ENCODE results near the gene PLAAT3.
"Not testable (repeated sequence)": the region's sequence is repeated elsewhere in the genome, so short reads cannot be mapped to it uniquely, and the experiment has no call there.

Gene PLAAT3

GRCh38 chr11:63614136-63614671 lies at the start of gene PLAAT3:
PLAAT3 (minus strand) TSS chr11:63614433; CDS start chr11:63614014, 419 bp downstream.
- Mint-ChIP-seq H3K4me1 (peaks cover 35% of the 10 kb centered on the region), H3K27ac (peak within 1 kb of the TSS; percentile 72 to 74), H3K9me3 (no peaks in the 10 kb centered on the region), H3K4me3 (peak within 1 kb of the TSS; percentile 87 to 94), H3K27me3 (no peaks in the 10 kb centered on the region)
- DNase-seq = peak; percentile 45 to 52
- peak; percentile 81 for ATAC-seq

DNA sequence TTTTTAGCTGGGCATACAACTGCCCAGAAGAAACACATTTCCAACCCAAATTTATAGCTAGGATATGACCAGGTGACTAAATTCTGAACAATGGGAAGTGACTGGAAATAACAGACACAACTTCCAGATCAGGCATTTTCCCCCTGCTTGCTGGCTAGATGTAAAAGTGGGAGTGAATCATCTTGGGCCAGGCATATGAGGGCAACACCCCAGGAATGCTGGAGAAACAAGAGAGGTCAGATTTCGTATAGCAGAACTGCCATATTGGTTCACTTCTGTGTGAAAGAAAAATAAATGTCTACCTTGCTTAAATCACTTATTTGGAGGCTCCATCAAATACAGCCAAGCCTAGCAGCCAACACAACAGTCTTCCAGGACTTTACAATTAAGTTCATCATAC lies 49.6 kb upstream of the PLAAT3 start:
- H3K4me3 Mint-ChIP-seq = no peak overlapping the region
- no peak overlapping the region for H3K27ac Mint-ChIP-seq
- H3K4me1 Mint-ChIP-seq = peaks cover 36% of the 10 kb centered on the region
- DNase-seq = no peak
- H3K27me3 Mint-ChIP-seq = no peaks in the 10 kb centered on the region
- no peak for ATAC-seq
- H3K9me3 Mint-ChIP-seq = no peaks in the 10 kb centered on the region

- Mint-ChIP-seq H3K27me3 (no peaks in the 10 kb centered on the region), H3K9me3 (no peaks in the 10 kb centered on the region), H3K4me1 (peaks cover 21% of the 10 kb centered on the region), H3K4me3 (no peak overlapping the region), H3K27ac (no peak overlapping the region)
- DNase-seq = no peak
- no peak for ATAC-seq
Observed at GRCh38 chr11:63660972-63661371, 46.7 kb upstream of the PLAAT3 start.

DNA sequence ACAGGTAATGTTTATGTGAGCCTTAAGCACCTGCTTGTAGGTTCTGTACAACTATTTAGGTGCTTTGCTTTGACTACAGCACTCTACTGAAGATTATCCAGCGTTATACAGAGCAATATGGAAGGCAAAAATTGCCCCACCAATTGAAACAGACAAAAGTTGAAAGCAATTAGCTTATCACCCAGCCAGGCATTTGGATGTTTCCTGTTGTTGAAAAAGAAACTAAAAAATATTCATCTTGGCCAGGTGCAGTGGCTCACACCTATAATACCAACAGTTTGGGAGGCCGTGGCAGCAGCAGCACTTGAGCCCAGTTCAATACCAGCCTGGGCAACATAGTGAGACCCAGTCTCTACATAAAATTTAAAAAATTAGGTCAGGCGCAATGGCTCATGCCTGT lies 38.4 kb upstream of the PLAAT3 start:
- Mint-ChIP-seq H3K27ac (no peak overlapping the region), H3K9me3 (no peaks in the 10 kb centered on the region), H3K4me3 (no peak overlapping the region), H3K4me1 (peaks cover 7% of the 10 kb centered on the region), H3K27me3 (no peaks in the 10 kb centered on the region)
- ATAC-seq = no peak
- no peak for DNase-seq

DNA sequence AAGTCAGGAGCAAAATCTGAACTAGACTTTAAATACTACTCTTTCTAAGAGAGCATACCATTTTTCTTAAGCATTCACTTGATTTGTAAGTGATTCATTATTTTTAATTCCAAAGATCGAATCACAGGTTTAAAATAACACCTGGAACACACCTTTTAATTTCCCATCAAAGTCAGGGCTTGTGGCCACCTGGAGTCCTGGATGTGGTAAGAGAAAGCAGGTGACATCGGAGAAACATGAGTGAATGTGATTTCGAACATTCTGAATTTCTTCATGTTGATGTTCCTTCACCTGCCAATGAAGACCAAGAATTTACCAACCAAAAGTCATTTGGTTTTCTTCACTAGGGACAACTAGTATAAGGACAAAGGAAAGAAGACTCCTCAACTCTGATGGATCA lies 29.0 kb upstream of the PLAAT3 start:
- Mint-ChIP-seq H3K4me1 (no peaks in the 10 kb centered on the region), H3K9me3 (no peaks in the 10 kb centered on the region), H3K4me3 (no peak overlapping the region), H3K27me3 (no peaks in the 10 kb centered on the region), H3K27ac (no peak overlapping the region)
- DNase-seq (no peak), ATAC-seq (no peak)

DNA sequence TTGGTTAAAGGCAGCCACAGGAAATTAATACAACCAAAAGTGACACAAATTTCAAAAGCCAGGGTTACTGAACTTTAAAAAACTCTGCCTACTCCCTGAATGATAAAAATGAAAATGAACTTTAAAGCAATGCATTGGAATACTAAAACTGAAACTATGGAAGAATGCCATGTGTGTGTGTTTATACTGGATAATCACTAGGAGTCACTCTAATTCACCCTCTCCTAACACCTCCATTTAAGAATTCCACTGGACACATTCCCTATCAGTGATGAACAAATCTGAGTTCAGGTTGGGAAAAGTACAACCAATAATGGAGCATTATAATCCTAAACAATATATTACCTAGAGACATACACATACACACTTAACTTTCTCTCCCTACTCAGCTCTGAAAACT lies 27.5 kb upstream of the PLAAT3 start:
- Mint-ChIP-seq H3K9me3 (no peaks in the 10 kb centered on the region), H3K27ac (peak overlapping the region in 1 of 2 donors; percentile 44)

DNA sequence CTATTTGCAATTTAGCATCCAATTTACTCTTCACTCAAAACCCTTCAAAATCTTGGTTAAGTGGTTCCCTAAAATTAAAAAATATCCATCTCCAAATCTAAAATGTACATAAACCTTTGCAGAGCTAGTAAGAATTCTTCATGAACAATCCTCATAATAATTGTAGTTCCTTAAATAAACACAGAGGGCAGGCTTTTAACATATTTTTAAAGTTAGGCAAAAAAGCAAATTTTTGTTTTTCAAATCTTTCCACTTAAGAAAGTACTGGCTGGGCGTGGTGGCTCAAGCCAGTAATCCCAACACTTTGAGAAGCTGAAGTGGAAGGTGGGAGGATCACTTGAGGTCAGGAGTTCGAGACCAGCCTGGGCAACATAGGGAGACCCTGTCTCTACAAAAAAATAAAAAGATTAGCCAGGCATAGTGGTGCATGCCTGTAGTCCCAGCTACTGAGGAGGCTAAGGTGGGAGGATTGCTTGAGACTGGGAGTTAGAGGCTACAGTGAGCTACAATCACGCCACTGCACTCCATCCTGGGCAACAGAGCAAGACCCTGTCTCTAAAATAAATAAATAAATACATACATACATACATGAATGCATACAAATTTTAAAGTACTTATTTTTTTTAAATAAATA lies 25.1 kb upstream of the PLAAT3 start:
- Mint-ChIP-seq H3K9me3 (no peaks in the 10 kb centered on the region), H3K4me1 (no peaks in the 10 kb centered on the region), H3K4me3 (no peak overlapping the region), H3K27ac (no peak overlapping the region), H3K27me3 (no peaks in the 10 kb centered on the region)
- ATAC-seq (no peak), DNase-seq (no peak)

More for the DNA sequence above, 27.5 kb upstream of the PLAAT3 start:
- Mint-ChIP-seq H3K27me3 (no peaks in the 10 kb centered on the region), H3K4me1 (no peaks in the 10 kb centered on the region), H3K4me3 (no peak overlapping the region)
- DNase-seq = no peak
- no peak for ATAC-seq

- not testable (repeated sequence) for ATAC-seq, H3K4me1 Mint-ChIP-seq, H3K4me3 Mint-ChIP-seq, DNase-seq, H3K9me3 Mint-ChIP-seq, H3K27ac Mint-ChIP-seq, H3K27me3 Mint-ChIP-seq
Observed at GRCh38 chr11:63638436-63638835, 24.2 kb upstream of the PLAAT3 start.

- DNase-seq (peak; percentile 50 to 63), ATAC-seq (peak; percentile 56)
- no peaks in the 10 kb centered on the region for H3K27me3 Mint-ChIP-seq
- peaks cover 9% of the 10 kb centered on the region for H3K4me1 Mint-ChIP-seq
- H3K9me3 Mint-ChIP-seq = no peaks in the 10 kb centered on the region
- H3K27ac Mint-ChIP-seq = no peak overlapping the region
- no peak overlapping the region for H3K4me3 Mint-ChIP-seq
Observed at GRCh38 chr11:63635762-63636465, 21.7 kb upstream of the PLAAT3 start.

DNA sequence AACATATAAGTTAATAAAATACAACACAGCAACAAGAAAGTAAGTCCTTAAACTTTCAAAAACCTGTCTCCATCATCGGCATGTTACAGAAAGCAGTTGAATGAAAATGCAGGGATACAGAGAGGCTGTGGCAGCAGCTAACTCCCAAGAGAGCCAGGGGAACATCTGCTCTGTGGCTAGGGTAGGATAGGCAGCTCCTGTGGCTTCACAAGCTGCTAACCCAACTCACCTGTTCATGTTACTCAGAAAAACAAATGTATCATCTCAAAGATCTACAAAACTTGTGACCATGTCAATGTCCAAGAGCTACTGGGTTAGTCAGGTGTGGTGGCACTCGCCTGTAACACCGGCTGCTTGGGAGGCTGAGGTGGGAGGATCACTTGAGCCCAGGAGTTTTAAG lies 15.2 kb upstream of the PLAAT3 start:
- ATAC-seq (no peak), DNase-seq (no peak)
- Mint-ChIP-seq H3K27me3 (no peaks in the 10 kb centered on the region), H3K27ac (no peak overlapping the region), H3K4me3 (no peak overlapping the region), H3K9me3 (no peaks in the 10 kb centered on the region), H3K4me1 (peaks cover 20% of the 10 kb centered on the region)

- no peaks in the 10 kb centered on the region for H3K27me3 Mint-ChIP-seq
- ATAC-seq = no peak
- peaks cover 16% of the 10 kb centered on the region for H3K4me1 Mint-ChIP-seq
- H3K4me3 Mint-ChIP-seq = no peak overlapping the region
- DNase-seq = no peak
- H3K9me3 Mint-ChIP-seq = no peaks in the 10 kb centered on the region
- no peak overlapping the region for H3K27ac Mint-ChIP-seq
Observed at GRCh38 chr11:63623513-63624140, 9.4 kb upstream of the PLAAT3 start.

DNA sequence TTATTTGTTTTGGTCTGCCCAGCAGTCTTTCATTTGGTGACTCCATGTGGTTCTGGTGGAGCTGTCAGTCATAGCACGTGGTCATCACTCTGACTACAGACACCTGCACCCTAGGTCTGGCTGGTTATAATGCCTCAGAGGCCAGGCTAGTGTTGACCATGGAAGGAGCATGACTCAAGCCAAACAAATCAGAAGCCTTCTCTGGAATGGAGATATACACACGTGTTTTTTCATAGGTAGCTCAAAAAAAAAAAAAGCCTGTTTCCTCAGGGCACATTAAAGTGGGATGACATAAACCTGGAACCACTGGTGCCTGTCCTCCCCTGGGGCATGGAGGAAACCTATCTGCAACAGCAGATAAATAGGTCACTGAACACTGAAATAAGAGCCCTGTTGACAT lies 8.1 kb upstream of the PLAAT3 start:
- ATAC-seq = no peak
- DNase-seq = no peak
- H3K4me3 Mint-ChIP-seq = no peak overlapping the region

GRCh38 chr11:63621071-63621470 lies 6.8 kb upstream of the PLAAT3 start:
- H3K4me3 Mint-ChIP-seq = no peak overlapping the region
- no peak for ATAC-seq

More for the DNA sequence above, 8.1 kb upstream of the PLAAT3 start:
- Mint-ChIP-seq H3K27ac (no peak overlapping the region), H3K4me1 (peaks cover 10% of the 10 kb centered on the region), H3K27me3 (no peaks in the 10 kb centered on the region), H3K9me3 (no peaks in the 10 kb centered on the region)

GRCh38 chr11:63619967-63620366 lies 5.7 kb upstream of the PLAAT3 start:
- Mint-ChIP-seq H3K27ac (no peak overlapping the region), H3K4me3 (no peak overlapping the region), H3K9me3 (no peaks in the 10 kb centered on the region), H3K27me3 (no peaks in the 10 kb centered on the region), H3K4me1 (peaks cover 10% of the 10 kb centered on the region)
- ATAC-seq = no peak
- no peak for DNase-seq

More at GRCh38 chr11:63621071-63621470, 6.8 kb upstream of the PLAAT3 start:
- peaks cover 10% of the 10 kb centered on the region for H3K4me1 Mint-ChIP-seq
- no peak overlapping the region for H3K27ac Mint-ChIP-seq
- DNase-seq = no peak
- no peaks in the 10 kb centered on the region for H3K9me3 Mint-ChIP-seq
- H3K27me3 Mint-ChIP-seq = no peaks in the 10 kb centered on the region

GRCh38 chr11:63617686-63618085 lies 3.5 kb upstream of the PLAAT3 start:
- not testable (repeated sequence) for H3K27ac Mint-ChIP-seq, H3K9me3 Mint-ChIP-seq, H3K27me3 Mint-ChIP-seq, ATAC-seq, H3K4me3 Mint-ChIP-seq, DNase-seq
- peaks cover 22% of the 10 kb centered on the region for H3K4me1 Mint-ChIP-seq

DNA sequence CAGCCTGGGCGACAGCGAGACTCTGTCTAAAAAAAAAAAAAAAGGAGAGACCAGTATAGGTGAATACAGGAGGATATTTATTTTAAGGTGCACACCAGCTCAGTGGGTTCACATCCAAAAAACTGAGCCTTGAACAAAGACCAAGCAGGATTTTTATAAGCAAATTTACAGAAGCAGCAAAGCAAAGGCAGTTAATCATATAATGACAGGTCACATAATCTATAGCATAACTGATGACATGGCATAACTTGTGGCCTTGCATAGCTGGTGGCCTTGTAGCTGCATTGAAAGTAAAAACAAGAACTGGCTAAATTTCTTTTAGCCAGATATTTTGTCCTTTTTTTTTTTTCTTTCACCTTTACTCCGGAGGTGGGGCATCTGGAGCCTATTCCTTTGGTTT lies 2.7 kb upstream of the PLAAT3 start:
- DNase-seq = no peak
- no peak for ATAC-seq
- no peaks in the 10 kb centered on the region for H3K9me3 Mint-ChIP-seq
- no peak overlapping the region for H3K4me3 Mint-ChIP-seq
- peaks cover 22% of the 10 kb centered on the region for H3K4me1 Mint-ChIP-seq
- H3K27me3 Mint-ChIP-seq = no peaks in the 10 kb centered on the region
- H3K27ac Mint-ChIP-seq = no peak overlapping the region
